Measurements from ENCODE around the gene PTGES3.
"Not testable (repeated sequence)": the region's sequence is repeated elsewhere in the genome, so short reads cannot be mapped to it uniquely, and the experiment has no call there.

PTGES3 gene

GRCh38 chr12:56688129-56688845 is at the start of gene PTGES3:
TSS of gene PTGES3 (minus strand) at chr12:56688284. CDS start at chr12:56687999, 285 bp downstream.
- DNase-seq (ENCODE audit: low read depth in 1 of 2, low spot score in 1 of 2) = peak; percentile 96

DNA sequence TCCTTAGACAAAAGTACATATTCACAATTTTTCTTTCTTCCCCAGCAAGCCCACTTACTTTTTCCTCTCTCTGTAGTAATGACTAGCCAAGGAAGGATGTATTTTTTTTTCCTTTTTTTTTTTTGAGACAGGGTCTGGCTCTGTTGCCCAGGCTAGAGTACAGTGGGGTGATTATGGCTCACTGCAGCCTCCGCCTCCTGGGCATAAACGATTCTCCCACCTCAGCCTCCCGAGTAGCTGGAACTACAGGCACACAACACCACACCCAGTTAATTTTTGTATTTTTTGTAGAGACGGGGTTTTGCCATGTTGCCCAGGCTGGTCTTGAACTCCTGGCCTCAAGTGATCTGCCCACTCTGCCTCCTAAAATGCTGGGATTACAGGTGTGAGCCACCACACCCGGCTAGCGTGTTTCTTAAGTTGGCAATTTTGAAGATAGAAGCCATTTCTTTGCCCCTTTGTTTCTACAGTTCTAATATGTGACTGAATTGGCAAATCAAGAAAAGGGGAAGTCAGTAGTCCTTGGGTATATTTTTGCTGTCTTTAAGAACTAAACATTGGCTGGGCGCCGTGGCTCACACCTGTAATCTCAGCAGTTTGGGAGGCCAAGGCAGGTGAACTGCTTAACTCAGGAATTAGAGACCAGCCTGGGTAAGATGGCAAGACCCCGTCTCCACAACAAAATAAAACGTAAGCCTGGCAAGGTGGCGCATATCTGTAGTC is 40.2 kb upstream of the PTGES3 start:
- DNase-seq (ENCODE audit: low read depth in 1 of 2, low spot score in 1 of 2) = no peak

- DNase-seq (ENCODE audit: low read depth in 1 of 2, low spot score in 1 of 2) = not testable (repeated sequence)
These were observed 38.2 kb upstream of the PTGES3 start for GRCh38 chr12:56726196-56726675.

DNA sequence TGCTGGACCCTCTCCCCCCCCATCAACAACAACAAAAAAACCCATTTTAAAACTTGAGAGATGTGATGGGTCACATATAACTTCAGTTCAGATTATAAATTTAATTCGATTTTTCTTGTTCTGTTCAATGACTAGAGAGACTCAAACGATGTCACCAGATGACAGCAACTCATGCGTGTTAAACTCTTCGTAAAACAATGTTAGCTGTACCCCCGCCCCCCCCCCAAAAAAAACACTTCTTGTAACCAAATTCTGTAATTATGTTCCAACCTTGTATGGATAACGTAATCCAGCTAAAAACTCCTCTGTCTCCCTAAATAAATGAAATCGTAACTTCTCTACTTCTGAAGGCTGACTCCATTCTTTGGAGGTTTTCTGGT is 37.6 kb upstream of the PTGES3 start:
- DNase-seq (ENCODE audit: low read depth in 1 of 2, low spot score in 1 of 2) = no peak

GRCh38 chr12:56724972-56725722 is 37.1 kb upstream of the PTGES3 start, which contains the start of gene NACA:
TSS of gene NACA (minus strand) at chr12:56725299. CDS start at chr12:56724521, 778 bp downstream.
- DNase-seq (ENCODE audit: low read depth in 1 of 2, low spot score in 1 of 2) = peak; percentile 93 to 95

- DNase-seq (ENCODE audit: low read depth in 1 of 2, low spot score in 1 of 2) = no peak
These were observed 36.6 kb upstream of the PTGES3 start for GRCh38 chr12:56724701-56724971.

- DNase-seq (ENCODE audit: low read depth in 1 of 2, low spot score in 1 of 2) = no peak
These were observed 36.0 kb upstream of the PTGES3 start for GRCh38 chr12:56723889-56724700.

GRCh38 chr12:56723352-56723751 is 35.3 kb upstream of the PTGES3 start:
- DNase-seq (ENCODE audit: low read depth in 1 of 2, low spot score in 1 of 2) = no peak

GRCh38 chr12:56722832-56723231 is 34.7 kb upstream of the PTGES3 start:
- no peak for DNase-seq (ENCODE audit: low read depth in 1 of 2, low spot score in 1 of 2)

DNA sequence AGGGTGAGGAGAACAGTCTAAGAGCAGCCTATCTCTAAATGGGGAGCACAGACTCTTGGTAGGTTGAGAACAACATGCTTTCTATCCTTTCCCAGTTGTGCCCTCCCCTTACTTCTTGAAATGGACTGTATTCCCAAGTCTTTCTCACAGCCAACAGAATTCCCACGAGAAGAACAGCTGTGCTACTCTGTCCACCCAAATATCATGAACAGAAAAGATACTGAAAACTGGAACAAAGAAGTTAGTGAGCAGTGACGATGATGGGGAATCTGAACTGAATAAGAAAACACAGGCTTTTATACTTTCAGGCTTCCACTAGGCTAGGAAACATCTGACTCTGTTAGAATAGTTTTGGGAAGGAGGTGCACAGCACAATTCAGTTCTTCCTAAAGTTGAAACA is 33.6 kb upstream of the PTGES3 start:
- no peak for DNase-seq (ENCODE audit: low read depth in 1 of 2, low spot score in 1 of 2)

DNA sequence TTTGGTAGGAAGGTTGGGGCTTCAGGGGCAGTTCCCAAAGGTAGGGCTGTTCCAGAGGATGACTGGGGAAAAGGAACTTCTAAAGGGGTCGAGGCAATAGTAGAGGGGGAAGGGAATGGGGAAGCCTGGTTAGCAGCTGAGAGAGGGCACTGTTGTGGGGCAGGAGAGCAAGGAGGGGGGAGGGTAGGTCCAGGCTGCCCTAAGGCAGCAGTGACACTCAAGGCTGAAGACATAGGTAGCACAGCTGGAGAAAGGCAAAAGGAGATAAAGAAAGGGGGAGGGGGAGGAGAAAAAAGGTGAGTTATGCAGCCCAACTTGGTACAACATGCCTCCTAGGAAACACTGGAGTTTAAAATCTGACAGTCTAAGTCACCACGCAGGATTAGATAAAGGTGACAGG is 33.1 kb upstream of the PTGES3 start:
- no peak for DNase-seq (ENCODE audit: low read depth in 1 of 2, low spot score in 1 of 2)

DNA sequence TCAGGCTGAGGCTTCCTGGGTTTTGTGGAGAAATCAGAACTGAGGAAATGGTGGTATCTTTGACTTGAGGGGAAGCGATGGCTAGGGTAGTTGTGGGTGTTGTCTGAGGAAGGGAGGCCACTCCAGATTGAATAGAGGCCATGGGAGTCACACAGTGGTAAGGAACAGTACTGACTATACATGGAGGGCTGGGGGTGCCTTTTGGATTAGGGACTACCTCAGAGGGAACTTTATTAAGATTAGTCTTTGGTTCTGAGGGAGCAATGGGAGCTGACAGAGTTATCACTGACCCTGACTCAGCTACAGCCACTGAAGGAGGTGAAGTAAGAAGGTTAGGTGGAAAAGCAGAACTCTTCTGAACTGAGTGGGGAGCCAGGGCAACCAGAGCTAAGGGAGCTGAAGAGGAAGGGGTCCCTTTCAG is 32.7 kb upstream of the PTGES3 start:
- no peak for DNase-seq (ENCODE audit: low read depth in 1 of 2, low spot score in 1 of 2)

DNA sequence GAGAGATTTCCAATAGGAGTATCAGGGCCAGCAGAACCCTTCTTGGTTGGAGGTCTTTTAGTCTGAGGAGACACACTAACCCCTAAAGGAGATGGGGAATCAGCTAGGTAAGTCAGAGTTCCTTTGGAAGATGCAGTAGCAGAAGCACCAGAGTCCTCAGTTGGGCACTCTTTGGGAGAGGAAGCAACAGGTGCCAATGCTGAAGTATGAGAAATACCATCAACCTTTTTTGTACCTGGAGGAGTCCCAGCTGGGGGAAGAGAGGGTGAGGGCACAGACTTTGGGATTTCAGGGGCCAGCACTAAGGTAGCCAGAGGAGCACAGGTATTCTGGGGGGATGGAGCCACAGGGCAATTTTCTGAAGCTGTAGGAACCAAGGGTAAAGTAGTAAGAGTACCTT is 31.0 kb upstream of the PTGES3 start:
- DNase-seq (ENCODE audit: low read depth in 1 of 2, low spot score in 1 of 2) = no peak

DNA sequence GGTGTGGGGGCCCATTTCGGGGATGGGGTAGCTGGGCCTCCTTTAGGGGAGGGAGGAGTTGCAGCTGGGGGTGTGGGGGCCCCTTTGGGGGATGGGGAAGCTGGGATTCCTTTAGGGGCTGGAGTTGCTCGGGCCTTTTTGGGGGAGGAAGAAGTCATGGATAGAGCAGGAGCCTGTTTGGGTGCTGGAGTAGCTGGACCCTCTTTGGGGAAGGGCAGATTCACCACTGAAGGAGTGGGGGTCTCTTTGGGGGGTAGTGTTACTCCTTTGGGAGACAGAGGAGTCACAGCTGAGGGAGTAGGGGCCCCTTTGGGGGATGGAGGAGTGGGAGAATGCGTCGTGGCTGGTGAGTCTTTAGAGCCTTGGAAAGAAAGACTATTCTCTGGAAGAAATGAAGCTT is 30.6 kb upstream of the PTGES3 start:
- DNase-seq (ENCODE audit: low read depth in 1 of 2, low spot score in 1 of 2) = no peak

DNA sequence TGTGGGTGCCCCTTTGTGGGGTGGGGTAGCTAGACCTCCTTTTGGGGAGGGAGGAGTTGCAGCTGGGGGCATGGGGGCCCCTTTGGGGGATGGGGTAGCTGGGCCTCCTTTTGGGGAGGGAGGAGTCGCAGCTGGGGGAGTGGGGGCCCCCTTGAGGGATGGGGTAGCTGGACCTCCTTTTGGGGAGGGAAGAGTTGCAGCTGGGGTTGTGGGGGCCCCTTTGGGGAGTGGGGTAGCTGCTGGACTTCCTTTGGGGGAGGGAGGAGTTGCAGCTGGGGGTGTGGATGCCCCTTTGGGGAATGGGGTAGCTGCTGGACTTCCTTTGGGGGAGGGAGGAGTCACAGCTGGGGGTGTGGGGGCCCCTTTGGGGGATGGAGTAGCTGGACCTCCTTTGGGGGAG is 30.1 kb upstream of the PTGES3 start:
- DNase-seq (ENCODE audit: low read depth in 1 of 2, low spot score in 1 of 2) = no peak

DNA sequence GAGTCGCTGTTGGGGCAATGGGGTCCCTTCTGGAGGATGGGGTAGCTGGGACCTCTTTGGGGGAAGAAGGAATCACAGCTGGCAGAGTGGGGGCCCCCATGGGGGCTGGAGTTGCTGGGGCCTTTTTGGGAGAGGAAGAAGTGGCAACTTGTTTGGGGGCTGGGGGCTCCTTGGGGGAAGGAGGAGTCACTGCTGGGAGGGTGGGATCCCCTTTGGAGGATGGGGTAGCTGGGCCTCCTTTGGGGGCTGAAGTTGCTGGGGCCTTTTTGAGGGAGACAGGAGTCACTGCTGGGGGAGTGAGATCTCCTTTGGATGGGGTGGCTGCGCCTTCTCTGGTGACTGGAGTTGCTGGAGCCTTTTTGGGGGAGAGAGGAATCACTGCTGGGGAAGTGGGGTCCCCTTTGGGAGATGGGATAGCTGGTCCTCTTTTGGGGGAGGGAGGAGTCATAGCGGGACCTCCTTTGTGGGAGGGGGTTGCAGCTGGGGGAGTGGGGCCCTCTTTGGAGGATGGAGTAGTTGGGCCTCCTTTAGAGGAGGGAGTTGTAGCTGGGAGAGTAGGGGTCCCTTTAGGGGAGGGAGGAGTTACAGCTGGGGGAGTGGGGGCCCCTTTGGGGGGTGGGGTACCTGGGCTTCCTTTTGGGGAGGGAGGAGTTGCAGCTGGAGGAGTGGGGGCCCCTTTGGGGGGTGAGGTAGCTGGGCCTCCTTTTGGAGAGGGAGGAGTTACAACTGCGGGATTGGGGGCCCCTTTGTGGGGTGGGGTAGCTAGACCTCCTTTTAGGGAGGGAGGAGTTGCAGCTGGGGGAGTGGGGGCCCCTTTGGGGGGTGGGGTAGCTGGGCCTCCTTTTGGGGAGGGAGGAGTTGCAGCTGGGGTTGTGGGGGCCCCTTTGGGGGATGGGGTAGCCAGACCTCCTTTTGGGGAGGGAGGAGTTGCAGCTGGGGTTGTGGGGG is 29.1 kb upstream of the PTGES3 start:
- DNase-seq (ENCODE audit: low read depth in 1 of 2, low spot score in 1 of 2) = no peak

DNA sequence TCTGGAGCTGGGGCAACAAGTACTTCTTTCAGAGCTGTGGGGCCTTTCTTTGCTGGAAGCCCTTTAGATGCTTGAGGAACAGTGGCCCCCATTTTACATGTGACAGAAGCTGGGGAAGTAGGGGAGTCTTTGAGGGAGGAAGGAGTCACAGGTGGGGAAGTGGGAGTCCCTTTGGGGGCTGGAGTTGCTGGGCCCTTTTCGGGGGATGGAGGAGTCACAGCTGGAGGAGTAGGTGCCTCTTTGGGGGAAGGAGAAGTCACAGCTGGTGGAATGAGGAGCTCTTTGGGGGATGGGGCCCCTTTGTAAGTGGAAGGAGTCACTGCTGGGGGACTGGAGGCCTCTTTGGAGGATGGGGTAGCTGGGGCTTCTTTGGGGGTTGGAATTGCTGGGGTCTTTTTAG is 28.4 kb upstream of the PTGES3 start:
- no peak for DNase-seq (ENCODE audit: low read depth in 1 of 2, low spot score in 1 of 2)

DNA sequence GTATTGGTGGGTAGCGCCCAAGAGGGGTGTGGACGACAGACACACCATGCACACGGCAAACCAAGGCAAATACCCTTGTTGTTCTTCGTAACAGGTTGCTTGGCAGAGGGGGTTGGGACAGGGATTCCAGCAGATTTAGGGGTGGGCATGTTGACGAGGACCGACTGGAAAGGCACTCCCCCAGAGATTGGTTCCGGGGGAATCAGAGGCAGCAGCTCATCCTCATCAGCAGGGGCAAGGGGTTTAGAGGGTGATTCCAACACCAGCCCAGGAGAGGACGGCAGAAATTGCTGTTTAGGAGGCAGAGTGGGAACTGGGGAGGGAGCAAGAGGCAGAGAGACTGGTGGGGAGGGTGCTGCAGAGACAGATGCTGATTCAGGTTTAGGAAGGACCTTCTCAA is 27.7 kb upstream of the PTGES3 start:
- DNase-seq (ENCODE audit: low read depth in 1 of 2, low spot score in 1 of 2) = no peak

DNA sequence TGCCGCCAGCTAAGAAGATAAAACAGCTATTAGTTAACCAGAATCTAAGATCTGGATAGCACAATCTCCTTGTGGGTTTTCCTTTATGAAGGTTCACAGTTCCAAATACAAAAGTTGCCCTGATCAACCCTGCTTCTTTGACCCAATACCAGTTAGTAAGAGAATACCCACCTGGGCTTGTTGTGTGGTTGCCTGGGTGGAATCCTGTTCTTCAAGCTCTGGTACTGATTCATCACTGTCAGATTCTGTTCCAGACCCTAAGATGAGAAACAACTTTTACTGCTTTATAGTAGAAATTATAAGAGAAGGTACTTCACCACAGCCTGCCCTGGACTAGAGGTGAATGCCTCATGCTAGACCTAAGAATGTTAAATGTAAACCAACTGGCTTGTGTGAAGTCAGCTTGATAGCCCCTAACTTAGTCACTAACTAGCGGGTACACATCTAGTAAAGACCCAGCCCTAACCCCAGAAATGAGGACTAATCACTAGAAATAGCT is 26.4 kb upstream of the PTGES3 start:
- DNase-seq (ENCODE audit: low read depth in 1 of 2, low spot score in 1 of 2) = no peak

DNA sequence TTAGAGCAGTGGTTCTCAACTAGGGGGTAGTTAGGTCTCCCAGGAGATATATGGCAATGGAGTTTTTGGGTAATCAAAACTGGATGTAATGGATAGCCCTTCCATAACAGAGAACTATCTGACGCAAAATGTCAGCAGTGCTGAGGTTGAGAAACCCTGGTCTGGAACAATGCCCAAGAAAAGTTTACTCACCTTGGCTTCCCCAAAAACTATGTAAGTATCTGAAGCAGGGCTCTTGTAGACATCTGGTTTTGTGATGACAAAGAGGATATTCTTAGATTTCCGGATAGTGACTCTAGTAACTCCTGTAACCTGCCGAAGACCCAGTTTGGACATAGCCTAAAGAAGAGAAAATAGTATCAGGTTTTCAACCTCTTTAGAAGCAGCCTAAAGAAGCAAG is 25.3 kb upstream of the PTGES3 start:
- DNase-seq (ENCODE audit: low read depth in 1 of 2, low spot score in 1 of 2) = no peak

Data from stimulated activated CD4-positive, alpha-beta T cell treated with anti-CD3 and anti-CD28 coated beads, Interleukin-15, amount 100 ng/mL, for 1 hour (primary cell).